ENCODE results near the gene KLHDC9.

GRCh38 chr1:161088587-161089110 is 9.5 kb upstream of the KLHDC9 start:
- TF ChIP-seq YY1 (IDR thresholded peaks at IDR 0.05; ENCODE audit: insufficient read depth, insufficient read length) (no peak), ZNF274 (IDR thresholded peaks at IDR 0.05; ENCODE audit: low read depth, low read length) (no peak)

Measured in NT2/D1 (cell line).